Measurements from ENCODE around the gene ZNF227.
"Not testable (repeated sequence)": the region's sequence is repeated elsewhere in the genome, so short reads cannot be mapped to it uniquely, and the experiment has no call there.

The ZNF227 gene

DNA sequence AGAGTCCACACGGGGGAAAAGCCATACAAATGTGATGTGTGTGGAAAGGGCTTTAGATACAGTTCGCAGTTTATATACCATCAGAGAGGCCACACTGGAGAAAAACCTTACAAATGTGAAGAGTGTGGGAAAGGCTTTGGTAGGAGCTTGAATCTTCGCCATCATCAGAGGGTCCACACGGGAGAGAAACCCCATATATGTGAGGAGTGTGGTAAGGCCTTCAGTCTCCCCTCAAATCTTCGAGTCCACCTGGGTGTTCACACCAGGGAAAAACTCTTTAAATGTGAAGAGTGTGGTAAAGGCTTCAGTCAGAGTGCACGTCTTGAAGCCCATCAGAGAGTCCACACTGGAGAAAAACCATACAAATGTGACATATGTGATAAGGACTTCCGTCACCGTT, 24.1 kb downstream of the ZNF227 start:
- DNase-seq (ENCODE audit: low read depth in 2 of 2) = no peak

DNA sequence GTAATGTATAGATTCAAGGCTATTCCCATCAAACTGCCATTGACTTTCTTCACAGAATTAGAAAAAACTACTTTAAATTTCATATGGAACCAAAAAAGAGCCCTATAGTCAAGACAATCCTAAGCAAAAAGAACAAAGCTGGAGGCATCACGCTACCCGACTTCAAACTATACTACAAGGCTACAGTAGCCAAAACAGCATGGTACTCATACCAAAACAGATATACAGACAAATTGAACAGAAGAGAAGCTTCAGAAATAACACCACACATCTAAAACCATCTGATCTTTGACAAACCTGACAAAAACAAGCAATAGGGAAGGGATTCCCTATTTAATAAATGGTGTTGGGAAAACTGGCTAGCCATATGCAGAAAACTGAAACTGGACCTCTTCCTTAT, 40.0 kb downstream of the ZNF227 start:
- not testable (repeated sequence) for DNase-seq (ENCODE audit: low read depth in 2 of 2)

DNA sequence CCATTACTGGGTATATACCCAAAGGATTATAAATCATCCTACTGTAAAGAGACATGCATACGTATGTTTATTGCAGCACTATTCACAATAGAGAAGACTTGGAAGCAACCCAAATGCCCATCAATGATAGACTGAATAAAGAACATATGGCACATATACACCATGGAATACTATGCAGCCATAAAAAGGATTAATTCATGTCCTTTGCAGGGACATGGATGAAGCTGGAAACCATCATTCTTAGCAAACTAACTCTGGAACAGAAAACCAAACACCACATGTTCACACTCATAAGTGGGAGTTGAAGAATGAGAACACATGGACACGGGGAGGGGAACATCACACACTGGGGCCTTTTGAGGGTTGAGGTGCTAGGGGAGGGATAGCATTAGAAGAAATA, 41.1 kb downstream of the ZNF227 start:
- not testable (repeated sequence) for DNase-seq (ENCODE audit: low read depth in 2 of 2)

DNA sequence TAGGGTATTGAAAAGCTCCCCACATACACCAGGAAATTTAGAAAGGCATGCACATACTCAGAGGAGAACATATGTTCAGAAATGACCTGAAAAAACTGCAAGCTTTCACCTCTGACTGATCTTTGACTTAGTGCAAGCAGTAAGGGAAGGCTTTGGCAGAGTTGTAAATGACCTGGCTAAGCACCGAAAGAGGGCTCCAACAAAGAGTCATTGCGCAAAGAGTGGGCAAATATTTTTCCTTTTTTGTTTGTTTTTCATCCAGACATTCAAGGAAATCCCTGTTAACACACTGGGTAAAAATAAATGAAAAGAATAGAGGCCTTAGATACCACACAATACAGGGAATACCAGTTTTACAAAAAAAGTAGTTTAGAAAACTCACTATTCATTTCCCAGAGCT, 42.2 kb downstream of the ZNF227 start:
- DNase-seq (ENCODE audit: low read depth in 2 of 2) = no peak

DNA sequence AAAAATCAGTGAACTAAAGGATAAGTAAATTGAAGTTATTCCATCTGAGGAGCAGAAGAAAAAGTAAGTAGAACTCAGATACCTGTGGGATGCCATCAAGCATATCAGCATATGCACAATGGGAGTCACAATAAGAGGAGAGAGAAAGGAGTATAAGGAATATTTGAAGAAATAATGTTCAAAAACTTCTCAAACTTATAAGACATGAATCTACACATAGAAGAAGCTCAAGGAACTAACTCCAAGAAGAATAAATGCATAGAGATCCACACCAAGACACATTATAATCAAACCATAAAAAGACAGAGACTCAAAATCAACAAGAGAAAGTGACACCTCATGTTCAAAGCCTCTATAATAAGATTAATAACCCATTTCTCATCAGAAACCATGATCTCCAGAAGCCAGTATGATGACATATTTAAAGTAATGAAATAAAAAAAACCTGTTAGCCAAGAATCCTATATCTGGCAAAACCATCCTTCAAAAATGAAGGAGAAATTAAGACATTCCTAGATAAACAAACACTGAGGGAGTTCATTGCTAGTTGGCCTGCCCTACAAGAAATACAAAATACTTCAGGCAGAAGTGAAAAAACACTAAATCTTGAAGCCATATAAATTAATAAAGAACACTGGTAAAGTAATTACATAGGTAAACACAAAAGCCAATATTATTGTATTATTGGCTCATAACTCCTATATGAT, 43.5 kb downstream of the ZNF227 start:
- no peak for DNase-seq (ENCODE audit: low read depth in 2 of 2)

DNA sequence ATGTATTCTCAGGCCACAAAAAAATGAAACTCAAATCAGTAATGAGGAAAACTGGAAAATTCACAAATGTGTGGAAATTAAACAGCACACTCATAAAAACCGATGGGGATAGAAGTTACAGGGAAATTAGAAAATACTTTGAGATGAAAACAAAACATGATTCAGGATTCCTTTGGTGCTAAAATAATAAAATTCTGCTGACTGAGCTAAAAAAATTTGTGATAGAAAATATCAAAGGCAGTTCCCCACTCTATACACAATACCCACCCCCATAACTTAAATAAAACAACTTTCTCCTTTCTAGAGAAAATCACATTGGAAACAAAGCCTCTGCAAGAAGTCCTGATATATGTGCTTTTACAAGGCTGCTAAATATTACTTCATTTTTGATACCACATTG, 45.8 kb downstream of the ZNF227 start:
- no peak for DNase-seq (ENCODE audit: low read depth in 2 of 2)

DNA sequence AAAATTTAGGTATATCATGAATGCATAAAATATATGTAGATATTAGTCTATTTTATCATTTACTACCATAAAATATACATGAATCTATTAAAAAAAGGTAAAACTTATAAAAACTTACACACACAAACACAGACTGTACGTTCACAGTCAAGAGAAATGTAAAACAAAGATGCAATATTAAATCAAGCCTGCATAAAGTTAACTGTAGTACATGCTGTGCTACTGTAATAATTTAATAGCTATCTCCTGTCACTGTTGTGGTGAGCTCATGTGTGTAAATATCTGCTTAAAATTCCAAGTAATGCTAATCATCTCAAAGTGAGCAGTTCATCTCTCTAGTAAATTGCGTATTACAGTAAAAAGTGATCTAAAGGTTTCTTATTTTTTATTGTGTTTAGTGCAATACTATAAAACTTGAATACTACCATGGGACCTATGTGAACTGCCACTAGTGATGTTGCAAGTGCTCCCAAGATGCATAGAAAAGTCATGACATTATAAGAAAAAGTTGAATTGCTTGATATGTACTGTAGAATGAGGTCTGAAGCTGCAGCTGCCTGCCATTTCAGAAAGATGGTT, 46.6 kb downstream of the ZNF227 start:
- no peak for DNase-seq (ENCODE audit: low read depth in 2 of 2)

DNA sequence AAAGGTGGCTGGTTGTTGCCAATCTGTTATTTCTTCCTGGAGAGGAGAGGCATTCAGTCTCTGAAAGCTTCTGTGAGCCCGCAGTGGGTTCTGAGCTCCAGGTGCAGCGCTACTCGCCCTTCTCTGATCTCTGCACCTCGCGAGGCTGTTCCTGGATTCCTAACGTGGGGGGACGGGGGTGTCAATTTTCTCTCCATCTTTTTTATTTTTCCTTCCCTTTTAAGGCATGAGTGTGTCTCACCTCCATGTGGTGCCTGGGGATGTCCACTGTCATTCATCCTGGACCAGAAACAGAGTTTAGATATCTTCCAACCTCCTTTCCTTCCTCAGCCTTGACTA, 48.0 kb downstream of the ZNF227 start:
- DNase-seq (ENCODE audit: low read depth in 2 of 2) = no peak

DNA sequence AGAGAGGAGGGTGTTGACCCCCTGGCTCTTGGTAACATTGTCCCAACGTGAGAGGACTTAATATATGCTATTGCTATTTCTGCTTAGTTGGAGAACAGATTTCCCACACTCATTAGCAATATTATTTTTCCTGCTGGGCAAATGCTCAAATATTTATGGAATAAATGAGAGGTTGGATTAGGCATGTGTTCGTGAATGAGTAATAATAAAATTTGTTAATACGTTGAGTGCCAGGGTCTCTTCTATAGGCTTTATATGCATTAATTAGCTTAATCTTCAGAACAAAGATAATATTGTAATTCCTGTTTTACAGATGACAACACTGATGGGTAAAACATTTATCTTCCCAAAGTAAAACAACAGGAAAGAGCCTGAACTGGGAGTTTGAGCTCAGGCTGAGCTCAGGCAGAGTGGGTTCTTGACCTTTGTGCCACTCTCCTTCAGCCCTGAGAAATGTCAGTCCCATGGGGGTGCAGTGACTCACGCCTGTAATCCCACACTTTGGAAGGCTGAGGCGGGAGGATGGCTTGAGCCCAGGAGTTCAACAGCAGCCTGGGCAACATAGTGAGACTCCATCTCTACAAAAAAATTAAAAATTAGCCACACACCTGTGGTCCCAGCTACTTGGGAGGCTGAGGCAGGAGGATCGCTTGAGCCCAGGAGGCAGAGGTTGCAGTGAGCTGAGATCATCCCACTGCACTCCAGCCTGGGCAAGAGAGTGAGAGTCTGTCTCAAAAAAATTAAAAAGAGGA, 48.5 kb downstream of the ZNF227 start:
- no peak for DNase-seq (ENCODE audit: low read depth in 2 of 2)

DNA sequence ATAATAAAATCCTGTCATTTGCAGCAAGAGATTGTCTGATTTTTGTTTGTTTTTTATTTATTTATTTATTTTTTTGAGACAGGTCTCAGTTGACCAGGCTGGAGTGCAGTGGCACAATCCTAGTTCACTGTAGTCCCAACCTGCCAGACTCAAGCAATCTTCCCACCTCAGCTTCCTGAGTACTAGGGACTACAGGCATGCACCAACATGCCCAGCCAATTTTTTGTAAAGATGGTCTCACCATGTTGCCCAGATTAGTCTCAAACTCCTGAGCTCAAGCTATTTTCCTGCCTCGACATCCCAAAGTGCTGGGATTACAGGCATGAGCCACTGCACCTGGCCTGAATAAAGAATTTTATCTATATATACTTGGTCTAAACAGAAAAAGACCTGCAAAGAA, 65.0 kb downstream of the ZNF227 start:
- DNase-seq (ENCODE audit: low read depth in 2 of 2) = no peak

DNA sequence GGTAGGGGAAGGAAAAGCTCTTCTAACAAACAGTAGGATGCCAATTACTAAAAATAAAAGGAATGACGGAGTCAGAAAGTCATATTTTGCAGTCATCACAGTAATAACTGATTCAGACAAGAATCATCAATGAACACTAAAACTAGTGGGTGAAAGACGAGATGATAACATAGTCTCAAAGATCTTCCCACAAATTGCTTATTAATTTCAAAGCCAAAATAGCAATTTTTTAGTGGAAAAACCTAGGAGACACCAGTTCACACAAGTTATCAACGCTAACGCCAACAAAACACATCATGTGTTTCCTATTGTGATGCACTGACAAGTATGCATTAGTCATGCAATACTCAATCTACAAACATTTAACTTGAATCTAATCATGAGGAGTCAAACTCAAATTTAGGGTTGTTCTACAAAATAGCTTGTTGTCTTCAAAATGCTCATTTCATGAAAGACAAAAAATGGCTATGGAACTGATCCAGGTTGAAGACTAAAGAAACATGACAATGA, 65.9 kb downstream of the ZNF227 start:
- DNase-seq (ENCODE audit: low read depth in 2 of 2) = no peak

DNA sequence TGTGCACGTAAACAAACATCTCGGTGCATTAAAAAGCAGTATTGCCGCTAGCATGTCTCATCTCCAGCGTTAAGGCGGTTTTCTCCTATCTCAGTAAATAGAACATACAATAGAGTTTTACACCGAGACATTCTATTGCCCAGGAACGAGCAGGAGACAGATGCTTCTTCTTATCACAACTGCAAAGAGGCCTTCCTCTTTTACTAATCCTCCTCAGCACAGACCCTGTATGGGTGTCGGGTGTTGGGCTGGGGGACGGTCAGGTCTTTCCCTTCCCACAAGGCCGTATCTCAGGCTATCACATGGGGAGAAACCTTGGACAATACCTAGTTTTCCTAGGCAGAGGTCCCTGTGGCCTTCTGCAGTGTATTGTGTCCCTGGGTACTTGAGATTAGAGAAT, 68.6 kb downstream of the ZNF227 start:
- no peak for DNase-seq (ENCODE audit: low read depth in 2 of 2)

DNA sequence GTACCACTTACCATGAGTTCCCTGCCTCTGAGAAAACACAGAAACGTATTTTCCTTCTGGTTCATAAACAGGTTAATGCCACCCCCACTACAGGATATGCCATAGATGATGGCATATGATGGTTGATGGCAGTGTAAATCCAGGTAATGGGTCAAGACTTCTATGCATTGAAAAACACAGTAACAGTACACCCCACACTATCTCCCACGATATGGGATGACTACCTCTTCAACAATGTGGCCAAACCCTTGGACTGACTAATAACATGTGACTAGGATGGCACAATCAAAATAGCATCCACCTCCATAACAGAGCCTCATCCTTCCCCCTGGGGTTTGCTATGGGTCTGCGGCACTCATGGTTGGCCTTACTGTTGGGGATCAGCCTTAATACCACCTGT, 70.5 kb downstream of the ZNF227 start:
- no peak for DNase-seq (ENCODE audit: low read depth in 2 of 2)

DNA sequence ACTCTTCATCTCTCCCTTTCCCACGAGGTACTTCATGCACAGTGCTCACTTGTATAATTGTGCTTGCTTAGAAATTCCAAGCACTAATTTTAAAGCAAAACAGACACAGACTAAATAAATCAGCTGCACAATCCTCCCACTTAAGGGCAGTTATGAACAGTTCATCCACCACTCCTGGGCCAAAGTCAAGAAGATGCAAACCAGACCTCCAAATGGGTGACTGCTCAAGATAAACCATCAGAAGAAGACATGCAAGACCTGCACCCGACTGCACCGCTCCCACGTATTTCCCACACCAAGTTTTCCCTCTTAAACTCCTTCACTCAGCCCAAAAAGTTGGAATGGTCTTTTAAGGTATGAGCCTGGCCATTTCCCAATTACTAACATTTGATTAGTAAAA, 72.6 kb downstream of the ZNF227 start:
- DNase-seq (ENCODE audit: low read depth in 2 of 2) = no peak

Data from stimulated activated CD4-positive, alpha-beta T cell treated with anti-CD3 and anti-CD28 coated beads, Interleukin-12 subunit alpha, Interleukin-12 subunit beta, amount 100 ng/mL, for 24 hours (primary cell).